Neural cell (in vitro differentiated cells): Measurements from ENCODE around the gene B4GALT2. TPM values are rescaled to one million over a fixed set of nuclear protein-coding genes. Genes with fewer than 3 reads are reported as not detected.

ENCODE experiments used
- H2AFZ ChIP-seq: fragments of 200-600, 300-800 bp; sonication (generic), shearing (Covaris generic); 2 replicates; pipeline ENCODE4 v1.6.0; 2014; ENCODE audit warnings: low read depth, mild to moderate bottlenecking, antibody characterized with exemption, low read length, moderate library complexity
- H3F3A ChIP-seq: fragments of 200-600 bp; shearing (Covaris generic); 2 replicates; pipeline ENCODE4 v1.6.1; 2016; ENCODE audit warnings: mild to moderate bottlenecking, moderate library complexity, mixed read lengths, antibody characterized with exemption, low read length; ENCODE audit not compliant: insufficient read depth, poor library complexity, severe bottlenecking
- H3K27ac ChIP-seq: fragments of 200-600, 300-800 bp; sonication (generic), shearing (Covaris generic); 2 replicates; pipeline ENCODE4 v1.5.1; 2014; ENCODE audit warnings: mild to moderate bottlenecking, low read length, moderate library complexity
- H3K27me3 ChIP-seq: fragments of 300-800, 200-600 bp; sonication (generic), shearing (Covaris generic); 2 replicates; pipeline ENCODE4 v1.6.0; 2014; ENCODE audit warnings: mild to moderate bottlenecking, low read depth, low read length, moderate library complexity; ENCODE audit not compliant: insufficient read depth
- H3K36me3 ChIP-seq: fragments of 300-800, 200-600 bp; sonication (generic), shearing (Covaris generic); 2 replicates; pipeline ENCODE4 v1.5.1; 2014; ENCODE audit warnings: mild to moderate bottlenecking, antibody characterized with exemption, low read length, moderate library complexity; ENCODE audit not compliant: insufficient read depth
- H3K4me2 ChIP-seq: fragments of 300-800, 200-600 bp; sonication (generic), shearing (Covaris generic); 2 replicates; pipeline ENCODE4 v1.6.0; 2014; ENCODE audit warnings: mild to moderate bottlenecking, low read length
- H3K4me3 ChIP-seq: fragments of 300-800, 200-600 bp; sonication (generic), shearing (Covaris generic); 2 replicates; pipeline ENCODE4 v1.5.1; 2014; ENCODE audit warnings: mild to moderate bottlenecking, low read length, moderate library complexity
- H3K79me2 ChIP-seq: fragments of 200-600 bp; shearing (Covaris generic); replicated peaks from 2 replicates; pipeline ENCODE4 v1.6.0; 2014; ENCODE audit warnings: mild to moderate bottlenecking, low read length, moderate library complexity; ENCODE audit not compliant: insufficient read depth
- H3K9ac ChIP-seq: fragments of 300-800, 200-600 bp; sonication (generic), shearing (Covaris generic); 2 replicates; pipeline ENCODE4 v1.6.1; 2016; ENCODE audit warnings: mild to moderate bottlenecking, low read length, mixed read lengths
- H3K9me2 ChIP-seq: fragments of 200-600 bp; shearing (Covaris generic); 2 replicates; pipeline ENCODE4 v1.6.1; 2016; ENCODE audit warnings: mild to moderate bottlenecking, low read length, mixed read lengths; ENCODE audit not compliant: insufficient read depth
- H3K9me3 ChIP-seq: fragments of 200-600, 300-800 bp; sonication (generic), shearing (Covaris generic); 2 replicates; pipeline ENCODE4 v1.6.1; 2016; ENCODE audit warnings: mild to moderate bottlenecking, mixed run types, low read length, moderate library complexity, mixed read lengths
- H4K20me1 ChIP-seq: fragments of 200-600 bp; shearing (Covaris generic); 2 replicates; pipeline ENCODE4 v1.6.1; 2016; ENCODE audit warnings: mild to moderate bottlenecking, mixed run types; ENCODE audit not compliant: insufficient read depth
- CTCF ChIP-seq: fragments of 450-650 bp; IDR thresholded peaks from 2 replicates; pipeline ENCODE4 v1.5.1; 2014; ENCODE audit warnings: antibody characterized with exemption, mild to moderate bottlenecking, moderate library complexity; ENCODE audit not compliant: poor library complexity, severe bottlenecking
- EP300 ChIP-seq: fragments of 450-650 bp; conservative IDR thresholded peaks from 2 replicates; pipeline ENCODE4 v1.6.1; 2014; ENCODE audit warnings: antibody characterized with exemption, mild to moderate bottlenecking, moderate library complexity; ENCODE audit not compliant: poor library complexity, severe bottlenecking
- EZH2 ChIP-seq: fragments of 200-600, 300-800 bp; shearing (Covaris generic), sonication (generic); IDR thresholded peaks from 2 replicates; pipeline ENCODE4 v1.6.1; 2014; ENCODE audit warnings: antibody characterized with exemption, low read length, borderline replicate concordance, mild to moderate bottlenecking; ENCODE audit not compliant: insufficient read depth, poor library complexity, severe bottlenecking
- MXI1 ChIP-seq: fragments of 450-650 bp; conservative IDR thresholded peaks from 2 replicates; pipeline ENCODE4 v1.6.1; 2014; ENCODE audit warnings: antibody characterized with exemption, mild to moderate bottlenecking; ENCODE audit not compliant: poor library complexity, severe bottlenecking
- POLR2AphosphoS5 ChIP-seq: IDR thresholded peaks from 2 replicates; pipeline ENCODE4 v1.6.1; 2012
- RAD21 ChIP-seq: fragments of 450-650 bp; conservative IDR thresholded peaks from 2 replicates; pipeline ENCODE4 v1.6.1; 2014; ENCODE audit warnings: antibody characterized with exemption, mild to moderate bottlenecking, moderate library complexity
- REST ChIP-seq: IDR thresholded peaks from 2 replicates; pipeline ENCODE4 v1.6.1; 2012; ENCODE audit warnings: borderline replicate concordance
- SMC3 ChIP-seq: fragments of 450-650 bp; conservative IDR thresholded peaks from 2 replicates; pipeline ENCODE4 v1.6.1; 2014; ENCODE audit warnings: antibody characterized with exemption, mild to moderate bottlenecking, moderate library complexity; ENCODE audit not compliant: poor library complexity
- TAF1 ChIP-seq: IDR thresholded peaks from 2 replicates; pipeline ENCODE4 v1.6.1; 2012; ENCODE audit warnings: low read depth
- polyA plus RNA-seq: library from polyadenylated mRNA; depleted of rRNA; stranded (reverse); fragments of >200 nt; gene quantifications from 2 replicates; pipeline ENCODE4 v1.2.3, GENCODE V29; 2014

B4GALT2 gene
- polyA plus RNA-seq, 1 donor from 2014 or later: 129 TPM

GRCh38 chr1:43995984-43996732 lies 17.1 kb downstream of the B4GALT2 start:
- no peaks in the 10 kb centered on the region for H3K9me2 ChIP-seq
- H3K36me3 ChIP-seq: no peaks in the 10 kb centered on the region
- H3K4me3 ChIP-seq: no peak overlapping the region
- H3K79me2 ChIP-seq: no peaks in the 10 kb centered on the region
- no peaks in the 10 kb centered on the region for H3F3A ChIP-seq
- no peaks in the 10 kb centered on the region for H3K27me3 ChIP-seq
- TF ChIP-seq RAD21 (no peak), EZH2 (no peak), TAF1 (no peak), SMC3 (no peak), REST (no peak), MXI1 (no peak), EP300 (no peak), POLR2AphosphoS5 (no peak), CTCF (no peak)
- no peaks in the 10 kb centered on the region for H3K9me3 ChIP-seq
- no peaks in the 10 kb centered on the region for H4K20me1 ChIP-seq
- H3K4me2 ChIP-seq: no peak overlapping the region
- H3K9ac ChIP-seq: peak overlapping the region; percentile 1
- no peak overlapping the region for H3K27ac ChIP-seq
- no peak overlapping the region for H2AFZ ChIP-seq

- H3K9me2 ChIP-seq: no peaks in the 10 kb centered on the region
- no peak overlapping the region for H3K4me3 ChIP-seq
- no peaks in the 10 kb centered on the region for H3F3A ChIP-seq
- H2AFZ ChIP-seq: no peak overlapping the region
- H3K36me3 ChIP-seq: no peaks in the 10 kb centered on the region
- no peaks in the 10 kb centered on the region for H3K9me3 ChIP-seq
- TF ChIP-seq REST: no peak
- TF ChIP-seq EZH2: no peak
- no peak for TF ChIP-seq CTCF
- TF ChIP-seq EP300: no peak
- no peak for TF ChIP-seq TAF1
- TF ChIP-seq SMC3: no peak
- TF ChIP-seq RAD21: no peak
- no peak for TF ChIP-seq POLR2AphosphoS5
- H3K79me2 ChIP-seq: no peaks in the 10 kb centered on the region
- H3K9ac ChIP-seq: peak overlapping the region; percentile 1
- no peaks in the 10 kb centered on the region for H3K27me3 ChIP-seq
- H4K20me1 ChIP-seq: no peaks in the 10 kb centered on the region
- no peak overlapping the region for H3K4me2 ChIP-seq
- H3K27ac ChIP-seq: no peak overlapping the region
Measured at GRCh38 chr1:43996733-43997115, 17.7 kb downstream of the B4GALT2 start.
